ENCODE results near the gene IFIT1.

IFIT1 gene

GRCh38 chr10:89391907-89392756, at the start of gene IFIT1:
Gene IFIT1, plus strand, starts transcription at chr10:89392623. Its CDS starts 90 bp downstream, at chr10:89392713.
- peak within 1 kb of the TSS; percentile 78 to 85 (median 83) for H3K4me3 Mint-ChIP-seq
- H3K36me3 Mint-ChIP-seq (ENCODE audit: low read depth) = peaks cover 3% of the 10 kb centered on the region
- peaks cover 2% of the 10 kb centered on the region for H3K9me3 Mint-ChIP-seq
- H3K4me1 Mint-ChIP-seq = peaks cover 23% of the 10 kb centered on the region
- H3K27me3 Mint-ChIP-seq (ENCODE audit: low read depth) = no peaks in the 10 kb centered on the region
- no peak for TF ChIP-seq CTCF (IDR thresholded peaks at IDR 0.05; ENCODE audit: unreplicated experiment in 3 of 3)
- peak within 1 kb of the TSS; percentile 93 to 98 (median 95) for H3K27ac Mint-ChIP-seq

- Mint-ChIP-seq H3K36me3 (ENCODE audit: low read depth) (peaks cover 22% of the 10 kb centered on the region), H3K27ac (peak overlapping the region; percentile 18 to 54 (median 39)), H3K4me3 (no peak overlapping the region), H3K4me1 (peaks cover 43% of the 10 kb centered on the region), H3K27me3 (ENCODE audit: low read depth) (no peaks in the 10 kb centered on the region), H3K9me3 (no peaks in the 10 kb centered on the region)
- TF ChIP-seq CTCF (IDR thresholded peaks at IDR 0.05; ENCODE audit: unreplicated experiment in 3 of 3) = no peak
Measured at GRCh38 chr10:89343089-89343767, 49.2 kb upstream of the IFIT1 start.

- Mint-ChIP-seq H3K36me3 (ENCODE audit: low read depth) (peaks cover 13% of the 10 kb centered on the region), H3K27ac (peak overlapping the region in 2 of 3 experiments; percentile 4 to 34), H3K4me1 (peaks cover 52% of the 10 kb centered on the region), H3K9me3 (no peaks in the 10 kb centered on the region), H3K4me3 (no peak overlapping the region), H3K27me3 (ENCODE audit: low read depth) (no peaks in the 10 kb centered on the region)
- no peak for TF ChIP-seq CTCF (IDR thresholded peaks at IDR 0.05; ENCODE audit: unreplicated experiment in 3 of 3)
Measured at GRCh38 chr10:89344156-89344555, 48.3 kb upstream of the IFIT1 start.

GRCh38 chr10:89345367-89346000, 46.9 kb upstream of the IFIT1 start:
- H3K36me3 Mint-ChIP-seq (ENCODE audit: low read depth) = peaks cover 4% of the 10 kb centered on the region
- TF ChIP-seq CTCF (IDR thresholded peaks at IDR 0.05; ENCODE audit: unreplicated experiment in 3 of 3) = no peak
- no peaks in the 10 kb centered on the region for H3K27me3 Mint-ChIP-seq (ENCODE audit: low read depth)

GRCh38 chr10:89346405-89347254, 45.8 kb upstream of the IFIT1 start:
- H3K4me1 Mint-ChIP-seq = peaks cover 75% of the 10 kb centered on the region
- H3K36me3 Mint-ChIP-seq (ENCODE audit: low read depth) = no peaks in the 10 kb centered on the region
- peak overlapping the region; percentile 21 to 90 (median 89) for H3K27ac Mint-ChIP-seq
- no peaks in the 10 kb centered on the region for H3K27me3 Mint-ChIP-seq (ENCODE audit: low read depth)
- TF ChIP-seq CTCF (IDR thresholded peaks at IDR 0.05; ENCODE audit: unreplicated experiment in 3 of 3) = no peak
- H3K4me3 Mint-ChIP-seq = no peak overlapping the region
- H3K9me3 Mint-ChIP-seq = no peaks in the 10 kb centered on the region

More at GRCh38 chr10:89345367-89346000, 46.9 kb upstream of the IFIT1 start:
- Mint-ChIP-seq H3K4me1 (peaks cover 63% of the 10 kb centered on the region), H3K4me3 (no peak overlapping the region), H3K27ac (peak overlapping the region in 1 of 3 experiments; percentile 8), H3K9me3 (no peaks in the 10 kb centered on the region)

All from nephron (organoid).